Measurements from ENCODE around the gene KCTD6.

KCTD6 gene

GRCh38 chr3:58491506-58492402 is at the start of gene KCTD6:
Gene KCTD6 (plus strand): TSS chr3:58492096. CDS start chr3:58498756, 6,660 bp downstream.
- TF ChIP-seq ZNF274 (IDR thresholded peaks at IDR 0.05; ENCODE audit: low read depth, low read length) = no peak
- H3K4me3 ChIP-seq (ENCODE audit: low read length) = peak within 1 kb of the TSS; percentile 99

- H3K4me3 ChIP-seq (ENCODE audit: low read length) = no peak overlapping the region
- TF ChIP-seq ZNF274 (IDR thresholded peaks at IDR 0.05; ENCODE audit: low read depth, low read length) = no peak
These were observed 39.7 kb upstream of the KCTD6 start for GRCh38 chr3:58452176-58452575.

- TF ChIP-seq ZNF274 (IDR thresholded peaks at IDR 0.05; ENCODE audit: low read depth, low read length) = no peak
- no peak overlapping the region for H3K4me3 ChIP-seq (ENCODE audit: low read length)
These were observed 32.7 kb upstream of the KCTD6 start for GRCh38 chr3:58459160-58459559.

- H3K4me3 ChIP-seq (ENCODE audit: low read length) = no peak overlapping the region
These were observed 29.1 kb upstream of the KCTD6 start for GRCh38 chr3:58462829-58463180.

GRCh38 chr3:58463181-58463941 is 28.5 kb upstream of the KCTD6 start:
- H3K4me3 ChIP-seq (ENCODE audit: low read length) = no peak overlapping the region
- no peak for TF ChIP-seq ZNF274 (IDR thresholded peaks at IDR 0.05; ENCODE audit: low read depth, low read length)

More at GRCh38 chr3:58462829-58463180, 29.1 kb upstream of the KCTD6 start:
- TF ChIP-seq ZNF274 (IDR thresholded peaks at IDR 0.05; ENCODE audit: low read depth, low read length) = no peak

- no peak for TF ChIP-seq ZNF274 (IDR thresholded peaks at IDR 0.05; ENCODE audit: low read depth, low read length)
- no peak overlapping the region for H3K4me3 ChIP-seq (ENCODE audit: low read length)
These were observed 28.0 kb upstream of the KCTD6 start for GRCh38 chr3:58463942-58464271.

- TF ChIP-seq ZNF274 (IDR thresholded peaks at IDR 0.05; ENCODE audit: low read depth, low read length) = no peak
- no peak overlapping the region for H3K4me3 ChIP-seq (ENCODE audit: low read length)
These were observed 27.0 kb upstream of the KCTD6 start for GRCh38 chr3:58464866-58465265.

- no peak for TF ChIP-seq ZNF274 (IDR thresholded peaks at IDR 0.05; ENCODE audit: low read depth, low read length)
- H3K4me3 ChIP-seq (ENCODE audit: low read length) = no peak overlapping the region
These were observed 24.9 kb upstream of the KCTD6 start for GRCh38 chr3:58466899-58467563.

GRCh38 chr3:58469096-58469495 is 22.8 kb upstream of the KCTD6 start:
- H3K4me3 ChIP-seq (ENCODE audit: low read length) = no peak overlapping the region
- TF ChIP-seq ZNF274 (IDR thresholded peaks at IDR 0.05; ENCODE audit: low read depth, low read length) = no peak

- no peak overlapping the region for H3K4me3 ChIP-seq (ENCODE audit: low read length)
- TF ChIP-seq ZNF274 (IDR thresholded peaks at IDR 0.05; ENCODE audit: low read depth, low read length) = no peak
These were observed 21.4 kb upstream of the KCTD6 start for GRCh38 chr3:58470363-58471024.

GRCh38 chr3:58471025-58471887 is 20.6 kb upstream of the KCTD6 start:
- no peak overlapping the region for H3K4me3 ChIP-seq (ENCODE audit: low read length)
- no peak for TF ChIP-seq ZNF274 (IDR thresholded peaks at IDR 0.05; ENCODE audit: low read depth, low read length)

GRCh38 chr3:58473275-58473674 is 18.6 kb upstream of the KCTD6 start:
- TF ChIP-seq ZNF274 (IDR thresholded peaks at IDR 0.05; ENCODE audit: low read depth, low read length) = no peak
- H3K4me3 ChIP-seq (ENCODE audit: low read length) = no peak overlapping the region

GRCh38 chr3:58474348-58474911 is 17.5 kb upstream of the KCTD6 start:
- no peak for TF ChIP-seq ZNF274 (IDR thresholded peaks at IDR 0.05; ENCODE audit: low read depth, low read length)
- H3K4me3 ChIP-seq (ENCODE audit: low read length) = no peak overlapping the region

Measured in GM08714 (cell line).